ENCODE measurements around the gene PERP.

- TF ChIP-seq POLR2A (IDR thresholded peaks at IDR 0.05; ENCODE audit: low read length) (no peak), GATA1 (IDR thresholded peaks at IDR 0.05; ENCODE audit: low read depth, low read length) (no peak)
These were observed 18.9 kb downstream of the PERP start for GRCh38 chr6:138088326-138088762.

Data from erythroblast (primary cell).